K562 (cell line): Measurements from ENCODE around the gene SPTSSA. TPM values are rescaled to one million over a fixed set of nuclear protein-coding genes. Genes with fewer than 3 reads are reported as not detected.
A peak's percentile ranks its signal among the peaks of the same experiment; 100 is the strongest.

Experiments
- GABPA ChIP-seq: fragments of 200-800 bp; sonication (Bioruptor generic); conservative IDR thresholded peaks from 2 replicates; pipeline ENCODE4 v1.6.1; 2016; ENCODE audit warnings: low read depth, missing genetic modification characterization, missing compliant biosample characterization
- GABPB1 ChIP-seq: sonication (generic); formaldehyde crosslinking; IDR thresholded peaks from 2 replicates; pipeline ENCODE4 v1.8.0; 2022; ENCODE audit warnings: mild to moderate bottlenecking, missing genetic modification reagents
- NONO ChIP-seq, 2 experiments: fragments of 200-400 bp in 1 of 2; fragments of 450-650 bp in 1 of 2; formaldehyde crosslinking in 1 of 2; IDR thresholded peaks; 2 replicates each; pipeline ENCODE4 v1.6.1; 2017; ENCODE audit warnings: low read depth in 2 of 2, mild to moderate bottlenecking in 2 of 2, moderate library complexity in 2 of 2, low read length in 1 of 2
- NR2C1 ChIP-seq, 2 experiments: fragments of 450-650 bp; IDR thresholded peaks; 2 replicates each; pipeline ENCODE4 v1.6.1; 2017; ENCODE audit warnings: mild to moderate bottlenecking in 2 of 2, antibody characterized with exemption in 1 of 2, inconsistent platforms in 1 of 2, missing compliant biosample characterization in 1 of 2, missing genetic modification characterization in 1 of 2
- PHF20 ChIP-seq: fragments of 450-650 bp; IDR thresholded peaks from 2 replicates; pipeline ENCODE4 v1.6.1; 2018; ENCODE audit not compliant: partially characterized antibody
- RAD21 ChIP-seq, 2 experiments: fragments of 250-450 bp in 1 of 2; fragments of 450-650 bp in 1 of 2; sonication (Bioruptor Pico) in 1 of 2; formaldehyde crosslinking in 1 of 2; IDR thresholded peaks in 1 of 2; conservative IDR thresholded peaks in 1 of 2; 2 replicates each; pipeline versions ENCODE4 v1.4.0 to v1.8.0; 2020 to 2022; ENCODE audit warnings: mild to moderate bottlenecking in 2 of 2, moderate library complexity in 1 of 2
- RB1 ChIP-seq: fragments of 450-650 bp; IDR thresholded peaks from 2 replicates; pipeline ENCODE4 v1.6.1; 2017; ENCODE audit warnings: low read depth, mild to moderate bottlenecking
- RBM14 ChIP-seq: fragments of 200-400 bp; formaldehyde crosslinking; IDR thresholded peaks from 2 replicates; pipeline ENCODE4 v1.6.1; 2018; ENCODE audit warnings: low read depth, mild to moderate bottlenecking, low read length, moderate library complexity, borderline replicate concordance; ENCODE audit not compliant: insufficient read depth
- RFX1 ChIP-seq: fragments of 450-650 bp; IDR thresholded peaks from 2 replicates; pipeline ENCODE4 v1.6.1; 2016; ENCODE audit warnings: mild to moderate bottlenecking, moderate library complexity
- SIN3A ChIP-seq, 2 experiments: fragments of 150-350 bp in 1 of 2; IDR thresholded peaks; 2 replicates each; pipeline ENCODE4 v1.6.1; 2011 to 2016; ENCODE audit warnings: borderline replicate concordance in 2 of 2, low read depth in 2 of 2, low read length in 2 of 2, mild to moderate bottlenecking in 2 of 2, moderate library complexity in 2 of 2; ENCODE audit not compliant: control insufficient read depth in 1 of 2
- ZNF274 ChIP-seq: IDR thresholded peaks from 2 replicates; pipeline ENCODE4 v1.6.1; 2011; ENCODE audit warnings: low read depth, mild to moderate bottlenecking, low read length, moderate library complexity, borderline replicate concordance
- ZNF384 ChIP-seq: IDR thresholded peaks from 2 replicates; pipeline ENCODE4 v1.6.1; 2012; ENCODE audit warnings: low read depth, low read length, improper control_type of control experiment
- polyA plus RNA-seq, 8 experiments: library from polyadenylated mRNA; depleted of rRNA in 4 of 8; stranded (reverse) in 5 of 8; unstranded in 3 of 8; fragments of >200 nt; fragmentation: Nextera tagmentation in 2 of 8; fragmentation: Illumina TruSeq in 1 of 8; extraction: Ambion mirVana in 2 of 8; extraction: Trizol in 1 of 8; gene quantifications; 2 replicates each; pipeline versions ENCODE4 v1.2.1 to v1.2.3, GENCODE V29; 2011 to 2014; ENCODE audit warnings: inconsistent platforms in 1 of 8, missing spikeins in 1 of 8
- total RNA-seq, 7 experiments: library from RNA; depleted of rRNA in 6 of 7; stranded (reverse); fragments of >200 nt in 6 of 7; fragmentation: Illumina TruSeq in 2 of 7; extraction: Trizol in 2 of 7; gene quantifications; 2 replicates each; pipeline versions ENCODE4 v1.2.1 to v1.2.3, GENCODE V29; 2011 to 2021; ENCODE audit warnings: low replicate concordance in 1 of 7
- TF ChIP-seq, protein P1 (sequence below): fragments of 450-650 bp; IDR thresholded peaks from 2 replicates; pipeline ENCODE4 v1.6.1; 2018; ENCODE audit not compliant: partially characterized antibody
- TF ChIP-seq, protein P2 (sequence below): sonication (generic); formaldehyde crosslinking; IDR thresholded peaks from 2 replicates; pipeline ENCODE4 v1.8.0; 2022; ENCODE audit warnings: missing genetic modification reagents, mild to moderate bottlenecking, moderate library complexity, borderline replicate concordance

Gene SPTSSA
- total and polyA plus RNA-seq, 9 of the 15 experiments (the other 6 are each of a cell fraction or from before 2014, with no cell fraction given) = 6.8 to 35.7 (median 22.0) TPM

DNA sequence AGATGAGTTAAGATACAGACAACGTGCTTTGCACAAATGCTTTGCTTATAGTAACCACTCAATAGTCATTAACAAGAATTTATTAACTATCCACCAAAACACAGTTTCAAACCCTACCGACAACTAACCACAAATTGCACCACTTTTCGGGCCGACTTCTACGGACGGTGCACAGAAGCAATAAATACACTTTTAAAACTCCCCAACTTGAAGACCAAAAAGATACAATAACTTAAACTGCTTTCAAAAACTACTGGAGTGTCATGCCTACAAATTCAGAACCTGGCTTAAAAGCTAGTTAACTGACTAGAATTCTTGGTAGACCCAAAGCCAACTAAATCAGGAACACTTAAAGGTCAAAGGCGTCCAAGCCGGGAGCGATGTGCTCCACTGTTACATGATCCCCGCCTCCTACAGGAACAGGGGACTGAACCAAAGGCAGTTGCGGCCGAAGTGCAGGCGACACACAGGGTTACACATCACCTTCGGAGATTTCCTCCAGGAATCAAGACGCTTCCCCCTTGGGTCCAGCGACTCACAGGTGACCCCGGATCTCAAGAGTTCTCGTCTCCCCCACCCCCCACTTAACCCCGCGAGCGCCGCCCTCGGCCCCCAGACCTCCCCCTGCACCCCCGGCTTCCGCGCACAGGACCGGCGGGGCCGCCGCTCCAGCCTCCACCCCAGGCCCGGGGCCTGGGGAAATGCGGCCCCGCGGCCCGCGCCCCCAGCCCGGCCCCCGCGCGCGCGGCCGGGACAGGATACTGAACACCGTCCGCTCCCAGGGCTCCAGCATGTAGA is 507 bp downstream of the SPTSSA start (continued):
- TF ChIP-seq, protein P1, sequence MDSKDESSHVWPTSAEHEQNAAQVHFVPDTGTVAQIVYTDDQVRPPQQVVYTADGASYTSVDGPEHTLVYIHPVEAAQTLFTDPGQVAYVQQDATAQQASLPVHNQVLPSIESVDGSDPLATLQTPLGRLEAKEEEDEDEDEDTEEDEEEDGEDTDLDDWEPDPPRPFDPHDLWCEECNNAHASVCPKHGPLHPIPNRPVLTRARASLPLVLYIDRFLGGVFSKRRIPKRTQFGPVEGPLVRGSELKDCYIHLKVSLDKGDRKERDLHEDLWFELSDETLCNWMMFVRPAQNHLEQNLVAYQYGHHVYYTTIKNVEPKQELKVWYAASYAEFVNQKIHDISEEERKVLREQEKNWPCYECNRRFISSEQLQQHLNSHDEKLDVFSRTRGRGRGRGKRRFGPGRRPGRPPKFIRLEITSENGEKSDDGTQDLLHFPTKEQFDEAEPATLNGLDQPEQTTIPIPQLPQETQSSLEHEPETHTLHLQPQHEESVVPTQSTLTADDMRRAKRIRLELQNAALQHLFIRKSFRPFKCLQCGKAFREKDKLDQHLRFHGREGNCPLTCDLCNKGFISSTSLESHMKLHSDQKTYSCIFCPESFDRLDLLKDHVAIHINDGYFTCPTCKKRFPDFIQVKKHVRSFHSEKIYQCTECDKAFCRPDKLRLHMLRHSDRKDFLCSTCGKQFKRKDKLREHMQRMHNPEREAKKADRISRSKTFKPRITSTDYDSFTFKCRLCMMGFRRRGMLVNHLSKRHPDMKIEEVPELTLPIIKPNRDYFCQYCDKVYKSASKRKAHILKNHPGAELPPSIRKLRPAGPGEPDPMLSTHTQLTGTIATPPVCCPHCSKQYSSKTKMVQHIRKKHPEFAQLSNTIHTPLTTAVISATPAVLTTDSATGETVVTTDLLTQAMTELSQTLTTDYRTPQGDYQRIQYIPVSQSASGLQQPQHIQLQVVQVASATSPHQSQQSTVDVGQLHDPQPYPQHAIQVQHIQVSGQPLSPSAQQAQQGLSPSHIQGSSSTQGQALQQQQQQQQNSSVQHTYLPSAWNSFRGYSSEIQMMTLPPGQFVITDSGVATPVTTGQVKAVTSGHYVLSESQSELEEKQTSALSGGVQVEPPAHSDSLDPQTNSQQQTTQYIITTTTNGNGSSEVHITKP = peak; percentile 77
- TF ChIP-seq ZNF274 (no peak), GABPB1 (0 out of 2 replicates have a peak, but pooled peaks have one; percentile 35), GABPA (tag) (no peak), RFX1 (no peak), PHF20 (no peak), NONO (IDR thresholded peaks at IDR 0.05; ENCODE audit: low read depth in 2 of 2, low read length in 1 of 2) (peak in 1 of 2 experiments; percentile 55; a peak in 1 of 4 replicates), NR2C1 (IDR thresholded peaks at IDR 0.05) (peak; percentile 37; the same call in 1 of the 2 replicates), NR2C1 (tag; IDR thresholded peaks at IDR 0.05) (no peak), SIN3A (IDR thresholded peaks at IDR 0.05; ENCODE audit: borderline replicate concordance in 2 of 2, control insufficient read depth in 1 of 2, low read depth in 2 of 2, low read length in 2 of 2) (peak in 1 of 2 experiments; percentile 42; a peak in 1 of 4 replicates), ZNF384 (no peak), RBM14 (no peak), RAD21 (CRISPR knock-in tag; conservative IDR thresholded peaks at IDR 0.05 in 1 of 2, IDR thresholded peaks at IDR 0.05 in 1 of 2) (no peak), RB1 (0 out of 2 replicates have a peak, but pooled peaks have one; percentile 46)
- TF ChIP-seq, protein P2, sequence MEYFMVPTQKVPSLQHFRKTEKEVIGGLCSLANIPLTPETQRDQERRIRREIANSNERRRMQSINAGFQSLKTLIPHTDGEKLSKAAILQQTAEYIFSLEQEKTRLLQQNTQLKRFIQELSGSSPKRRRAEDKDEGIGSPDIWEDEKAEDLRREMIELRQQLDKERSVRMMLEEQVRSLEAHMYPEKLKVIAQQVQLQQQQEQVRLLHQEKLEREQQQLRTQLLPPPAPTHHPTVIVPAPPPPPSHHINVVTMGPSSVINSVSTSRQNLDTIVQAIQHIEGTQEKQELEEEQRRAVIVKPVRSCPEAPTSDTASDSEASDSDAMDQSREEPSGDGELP (CRISPR knock-in tag) = 0 out of 2 replicates have a peak, but pooled peaks have one; percentile 6
- TF ChIP-seq, all 486 proteins: peak for 11
